ENCODE measurements around the gene C1orf232. TPM values are rescaled to one million over a fixed set of nuclear protein-coding genes. Genes with fewer than 3 reads are reported as not detected.
A peak's percentile ranks its signal among the peaks of the same experiment; 100 is the strongest.

The C1orf232 gene
- total RNA-seq, 1 donor from 2014 or later, result not detected

GRCh38 chr1:26126321-26127084 is 42.3 kb downstream of the C1orf232 start:
- FAIRE-seq, result no peak

DNA sequence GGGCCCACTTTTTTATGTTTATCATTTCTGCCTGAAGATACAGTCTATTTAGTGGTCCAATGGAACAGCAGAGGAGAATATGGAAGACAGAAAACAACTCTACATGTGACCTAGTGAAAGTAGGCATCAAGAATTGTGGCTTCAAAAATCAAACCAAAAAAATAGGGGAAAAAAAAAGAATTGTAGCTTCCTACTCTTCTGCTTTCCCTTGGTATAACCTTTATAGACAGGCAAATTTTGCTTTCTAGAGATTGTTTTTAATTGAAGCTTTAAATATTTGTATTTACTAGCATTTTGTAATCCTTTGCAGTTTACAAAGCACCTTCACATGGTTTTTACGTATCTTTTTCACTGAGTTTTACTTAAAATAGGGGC is 42.8 kb downstream of the C1orf232 start:
- DNase-seq (ENCODE audit: low spot score in 2 of 2), result no peak
- FAIRE-seq, result no peak

More at GRCh38 chr1:26126321-26127084, 42.3 kb downstream of the C1orf232 start:
- DNase-seq (ENCODE audit: low spot score in 2 of 2), result no peak

- FAIRE-seq, result peak; percentile 57
- DNase-seq (ENCODE audit: low spot score in 2 of 2), result no peak
Observed at GRCh38 chr1:26125382-26125781, 43.4 kb downstream of the C1orf232 start.

GRCh38 chr1:26124418-26125331 is 44.1 kb downstream of the C1orf232 start:
- DNase-seq (ENCODE audit: low spot score in 2 of 2) (no peak), FAIRE-seq (no peak)

DNA sequence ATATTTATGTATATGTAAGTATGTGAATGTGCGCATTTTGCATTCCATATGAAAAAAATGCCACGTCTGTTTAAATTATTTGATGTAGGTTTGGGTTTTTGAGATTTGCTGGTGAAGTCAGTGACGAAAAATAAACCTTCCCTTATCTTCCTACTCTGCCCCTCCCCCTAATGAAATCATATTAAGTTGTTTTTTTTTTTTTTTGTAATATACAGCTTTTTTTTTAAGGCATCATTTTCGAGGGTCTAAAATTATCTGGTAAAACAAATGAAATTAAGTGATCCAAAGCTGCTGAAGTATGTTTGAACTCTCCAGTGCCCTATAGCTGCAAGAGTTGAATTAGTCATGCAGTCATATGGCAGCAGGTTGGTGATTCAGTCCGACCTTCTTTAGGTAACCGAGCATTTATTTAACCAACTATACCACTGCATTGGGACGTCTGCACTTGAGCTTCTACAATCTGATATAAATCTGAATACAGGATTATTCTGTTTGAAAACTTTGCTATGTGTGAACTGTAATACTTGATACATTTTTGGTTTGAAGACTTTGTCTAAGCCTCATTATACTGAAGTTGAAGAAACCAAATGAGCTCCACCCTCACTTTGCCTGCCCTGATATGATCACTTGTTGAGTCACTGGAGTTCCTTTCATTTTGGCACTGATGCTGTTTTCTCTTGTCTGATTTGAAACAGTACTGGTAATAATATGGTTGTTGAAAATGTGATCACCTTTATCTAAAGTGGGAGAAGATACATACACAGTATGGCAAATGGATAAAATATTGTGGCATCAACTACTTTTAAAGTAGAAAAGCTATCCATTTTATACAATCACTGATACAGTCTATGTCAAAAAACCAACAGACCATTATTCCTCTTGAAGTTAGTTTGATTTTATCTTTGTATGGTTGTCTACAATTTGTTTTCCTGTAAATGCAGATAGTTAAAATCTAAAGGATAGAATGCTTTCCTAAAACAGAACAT is 45.5 kb downstream of the C1orf232 start:
- DNase-seq (ENCODE audit: low spot score in 2 of 2), result no peak
- FAIRE-seq, result no peak

DNA sequence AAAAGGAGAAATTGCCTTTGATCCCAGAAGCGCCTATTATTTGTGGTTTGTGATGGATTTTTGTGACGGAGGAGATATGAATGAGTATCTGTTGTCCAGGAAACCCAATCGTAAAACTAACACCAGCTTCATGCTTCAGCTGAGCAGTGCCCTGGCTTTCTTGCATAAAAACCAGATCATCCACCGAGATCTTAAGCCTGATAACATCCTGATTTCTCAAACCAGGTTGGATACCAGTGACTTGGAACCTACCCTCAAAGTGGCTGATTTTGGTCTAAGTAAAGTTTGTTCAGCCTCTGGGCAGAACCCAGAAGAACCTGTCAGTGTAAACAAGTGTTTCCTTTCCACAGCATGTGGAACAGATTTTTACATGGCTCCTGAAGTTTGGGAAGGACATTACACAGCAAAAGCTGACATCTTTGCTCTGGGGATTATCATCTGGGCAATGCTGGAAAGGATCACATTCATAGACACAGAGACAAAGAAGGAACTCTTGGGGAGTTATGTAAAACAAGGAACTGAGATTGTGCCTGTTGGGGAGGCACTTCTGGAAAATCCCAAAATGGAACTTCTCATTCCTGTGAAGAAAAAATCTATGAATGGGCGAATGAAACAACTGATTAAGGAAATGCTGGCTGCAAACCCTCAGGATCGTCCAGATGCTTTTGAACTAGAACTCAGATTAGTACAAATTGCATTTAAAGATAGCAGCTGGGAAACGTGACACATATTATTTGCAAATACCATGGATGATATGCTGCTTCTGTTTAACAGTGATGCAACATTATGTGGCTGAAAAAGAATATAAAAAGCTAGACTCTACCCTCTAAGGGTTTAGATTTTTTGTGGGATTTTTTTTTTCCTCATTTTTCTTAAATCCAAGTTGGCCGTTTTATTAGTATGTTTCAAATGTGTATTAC is 46.6 kb downstream of the C1orf232 start:
- no peak for FAIRE-seq

GRCh38 chr1:26119892-26120608 is 48.7 kb downstream of the C1orf232 start:
- DNase-seq (ENCODE audit: low spot score in 2 of 2) (no peak), FAIRE-seq (no peak)

More for the DNA sequence above, 46.6 kb downstream of the C1orf232 start:
- no peak for DNase-seq (ENCODE audit: low spot score in 2 of 2)

- FAIRE-seq, result no peak
- DNase-seq (ENCODE audit: low spot score in 2 of 2), result no peak
Observed at GRCh38 chr1:26114165-26114927, 54.4 kb downstream of the C1orf232 start.

Other genes with a start within 250 kb of the C1orf232 start
- 2.4 TPM for gene PAFAH2, start 170.9 kb downstream of the C1orf232 start, total RNA-seq
- 1.2 TPM for gene EXTL1, start 147.2 kb downstream of the C1orf232 start, total RNA-seq
- not detected for gene SLC30A2, start 122.8 kb downstream of the C1orf232 start, total RNA-seq
- gene TRIM63, start 101.3 kb downstream of the C1orf232 start, total RNA-seq, result not detected
- gene PDIK1L, start 57.1 kb downstream of the C1orf232 start, total RNA-seq, result 109 TPM
- 0.82 TPM for gene FAM110D, start 9.9 kb downstream of the C1orf232 start, total RNA-seq
- gene ZNF593, start 945 bp upstream of the C1orf232 start, total RNA-seq, result 11.0 TPM
- not detected for gene ZNF593OS, start 2.9 kb upstream of the C1orf232 start, total RNA-seq
- gene CNKSR1, start 8.5 kb upstream of the C1orf232 start, total RNA-seq, result 3.3 TPM
- gene CATSPER4, start 21.6 kb upstream of the C1orf232 start, total RNA-seq, result not detected
- 12.2 TPM for gene CEP85, start 65.2 kb upstream of the C1orf232 start, total RNA-seq
- 11.8 TPM for gene SH3BGRL3, start 111.1 kb upstream of the C1orf232 start, total RNA-seq
- 4.1 TPM for gene UBXN11, start 137.7 kb upstream of the C1orf232 start, total RNA-seq
- gene CD52, start 149.0 kb upstream of the C1orf232 start, total RNA-seq, result not detected
- gene CRYBG2, start 185.2 kb upstream of the C1orf232 start, total RNA-seq, result 0.41 TPM
- gene ZNF683, start 203.8 kb upstream of the C1orf232 start, total RNA-seq, result not detected
- not detected for gene LIN28A, start 241.9 kb upstream of the C1orf232 start, total RNA-seq